Measurements from ENCODE around the gene SUSD4. TPM values are rescaled to one million over a fixed set of nuclear protein-coding genes. Genes with fewer than 3 reads are reported as not detected.

The SUSD4 gene
- total RNA-seq, 1 experiment from 2014 or later, result 3.5 TPM

GRCh38 chr1:223288826-223289225 lies 75.2 kb downstream of the SUSD4 start:
- Mint-ChIP-seq H3K36me3 (ENCODE audit: insufficient read depth in 1 of 3, low read depth in 3 of 3) (no peaks in the 10 kb centered on the region), H3K27me3 (ENCODE audit: low read depth) (peaks cover 19% of the 10 kb centered on the region), H3K4me1 (no peaks in the 10 kb centered on the region), H3K9me3 (peaks cover 0 to 2% of the 10 kb centered on the region in 2 experiments; a peak in 3 of 5 replicates), H3K27ac (no peak overlapping the region), H3K4me3 (no peak overlapping the region)
- H3K9me3 ChIP-seq (ENCODE audit: control insufficient read depth, low read depth, low read length), result no peaks in the 10 kb centered on the region
- no peak overlapping the region for H2AFZ ChIP-seq (ENCODE audit: low read length)
- H4K91ac ChIP-seq (ENCODE audit: insufficient read length, low read depth, low read length), result no peak overlapping the region
- H2BK5ac ChIP-seq (ENCODE audit: insufficient read length, low read length), result no peak overlapping the region
- no peak overlapping the region for H3K4me2 ChIP-seq (ENCODE audit: insufficient read depth, insufficient read length, low read length)
- no peak overlapping the region for H3K9ac ChIP-seq (ENCODE audit: extremely low read depth, insufficient read length, low read length)
- no peak overlapping the region for H3K27ac ChIP-seq (ENCODE audit: insufficient read length, low read depth, low read length)
- H3K4me1 ChIP-seq (ENCODE audit: insufficient read depth, low read length), result no peaks in the 10 kb centered on the region
- H3K23ac ChIP-seq (ENCODE audit: insufficient read length, low read depth, low read length), result no peak overlapping the region
- H3K4ac ChIP-seq (ENCODE audit: low read depth, low read length), result no peak overlapping the region
- no peak overlapping the region for H2AK5ac ChIP-seq (ENCODE audit: insufficient read length, low read length)
- TF ChIP-seq CTCF (conservative IDR thresholded peaks at IDR 0.05), result no peak
- no peak overlapping the region for H4K8ac ChIP-seq (replicated peaks; ENCODE audit: insufficient read length, low read depth, low read length)
- WGBS (ENCODE audit: extremely low coverage, insufficient read length, low lambda C conversion rate), result no CpG with 5 or more reads among the region's 5 CpGs
- no peak overlapping the region for H3T11ph ChIP-seq (ENCODE audit: low read length)
- no peak overlapping the region for H3K18ac ChIP-seq (ENCODE audit: insufficient read length, low read depth, low read length)
- no peak for DNase-seq
- H2BK15ac ChIP-seq (ENCODE audit: low read depth, low read length), result no peak overlapping the region
- H3K79me2 ChIP-seq (ENCODE audit: insufficient read depth, low read length), result no peaks in the 10 kb centered on the region
- H3K27me3 ChIP-seq (ENCODE audit: insufficient read depth, low read length), result no peaks in the 10 kb centered on the region
- H4K20me1 ChIP-seq (ENCODE audit: control insufficient read depth, insufficient read depth, insufficient read length), result no peaks in the 10 kb centered on the region
- no peaks in the 10 kb centered on the region for H3K23me2 ChIP-seq (ENCODE audit: insufficient read length, low read depth, low read length, poor library complexity, severe bottlenecking)
- no peak overlapping the region for H2BK12ac ChIP-seq (ENCODE audit: insufficient read length, low read depth, low read length)
- H2BK120ac ChIP-seq (ENCODE audit: low read depth, low read length, poor library complexity, severe bottlenecking), result no peak overlapping the region
- no peak overlapping the region for H3K56ac ChIP-seq (ENCODE audit: insufficient read length, low read depth, low read length)
- no peak overlapping the region for H2BK20ac ChIP-seq (ENCODE audit: low read depth, low read length, poor library complexity, severe bottlenecking)
- H4K5ac ChIP-seq (ENCODE audit: insufficient read length, low read depth, low read length), result no peak overlapping the region
- H3K79me1 ChIP-seq (ENCODE audit: insufficient read depth, low read depth, low read length, poor library complexity, severe bottlenecking), result no peaks in the 10 kb centered on the region
- H3K14ac ChIP-seq (ENCODE audit: insufficient read depth, low read length), result no peak overlapping the region
